Left renal cortex interstitium (tissue), 4 donors: ENCODE measurements around the gene CLDN8. TPM values are rescaled to one million over a fixed set of nuclear protein-coding genes. Genes with fewer than 3 reads are reported as not detected.

ENCODE experiments used
- DNase-seq, 4 donors: peaks; one replicate each; pipeline ENCODE4 v3.0.0-alpha.2; 2013; ENCODE audit warnings: low read depth in 4 of 4, low spot score in 2 of 4, missing footprints in 1 of 4
- polyA plus RNA-seq, 4 donors: library from polyadenylated mRNA; unstranded; fragments of 120-200 nt; gene quantifications; one replicate each; pipeline ENCODE4 v1.2.1, GENCODE V29; 2013; ENCODE audit not compliant: insufficient read length in 4 of 4

The CLDN8 gene
- 100 to 1,000 TPM in 1 of 4 donors, 10 to 100 TPM in 3; 42.1 to 110 (median 60.0) TPM for polyA plus RNA-seq

DNA sequence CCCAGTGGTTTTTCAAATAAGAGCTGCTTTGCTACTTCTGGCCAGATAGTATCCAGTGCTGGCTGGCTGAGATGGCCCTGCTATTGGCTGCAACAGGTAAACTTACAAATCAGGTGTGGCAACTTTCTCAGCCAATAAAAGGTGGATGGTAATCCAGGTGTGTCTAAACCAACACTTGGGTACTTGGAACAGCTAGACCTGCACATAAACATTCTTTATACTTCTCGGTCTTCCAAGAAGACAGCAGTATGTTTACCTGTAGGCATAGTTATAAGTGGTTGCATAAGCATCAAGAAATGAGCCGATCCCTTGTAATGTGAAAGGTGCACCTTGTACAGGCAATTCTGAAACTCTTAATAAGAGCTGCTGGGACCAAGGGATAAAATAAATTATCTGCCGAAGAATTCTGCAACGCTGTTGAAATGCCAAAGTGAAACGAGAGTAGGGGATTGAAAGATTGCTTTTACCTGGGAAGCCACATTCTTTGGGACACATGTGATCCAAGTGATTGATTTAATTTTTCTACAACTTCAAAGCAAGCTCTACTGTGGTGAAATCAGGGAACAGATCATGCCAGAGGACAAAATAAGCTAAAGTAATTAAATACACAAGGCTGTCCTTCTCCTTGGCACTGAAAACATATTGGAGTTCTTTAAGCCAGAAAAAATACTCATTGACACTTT is at the start of gene CLDN8:
TSS of gene CLDN8 (minus strand) at position 57 of the 683 bp plus-strand sequence. CDS start 172 bp downstream, outside the sequence.
- DNase-seq: peak in 1 of 4 donors; percentile 32

GRCh38 chr21:30257773-30258172 is 41.9 kb upstream of the CLDN8 start:
- no peak for DNase-seq

GRCh38 chr21:30256100-30256499 is 40.2 kb upstream of the CLDN8 start:
- no peak for DNase-seq

GRCh38 chr21:30255679-30256078 is 39.8 kb upstream of the CLDN8 start:
- DNase-seq: no peak

- no peak for DNase-seq
Measured at GRCh38 chr21:30251781-30252180, 35.9 kb upstream of the CLDN8 start.

GRCh38 chr21:30249936-30250335 is 34.0 kb upstream of the CLDN8 start:
- DNase-seq: no peak

DNA sequence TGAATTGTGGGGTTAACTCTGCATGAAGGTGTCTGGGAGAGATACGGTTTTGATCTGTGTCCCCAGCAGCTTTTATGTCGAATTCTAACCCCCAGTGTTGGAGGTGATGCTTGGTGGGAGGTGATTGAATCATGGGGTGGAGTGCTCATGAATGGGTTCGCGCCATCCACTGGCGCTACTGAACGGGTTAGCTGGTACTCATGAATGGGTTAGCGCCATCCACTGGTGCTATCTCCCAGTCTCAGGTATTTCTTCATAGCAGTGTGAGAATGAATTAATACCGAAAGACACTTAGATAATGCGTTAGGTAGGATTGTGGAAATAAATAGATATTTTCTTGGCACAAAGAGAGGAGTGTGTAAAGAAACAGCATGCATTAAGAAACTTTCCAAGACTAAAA is 32.9 kb upstream of the CLDN8 start:
- DNase-seq: no peak

DNA sequence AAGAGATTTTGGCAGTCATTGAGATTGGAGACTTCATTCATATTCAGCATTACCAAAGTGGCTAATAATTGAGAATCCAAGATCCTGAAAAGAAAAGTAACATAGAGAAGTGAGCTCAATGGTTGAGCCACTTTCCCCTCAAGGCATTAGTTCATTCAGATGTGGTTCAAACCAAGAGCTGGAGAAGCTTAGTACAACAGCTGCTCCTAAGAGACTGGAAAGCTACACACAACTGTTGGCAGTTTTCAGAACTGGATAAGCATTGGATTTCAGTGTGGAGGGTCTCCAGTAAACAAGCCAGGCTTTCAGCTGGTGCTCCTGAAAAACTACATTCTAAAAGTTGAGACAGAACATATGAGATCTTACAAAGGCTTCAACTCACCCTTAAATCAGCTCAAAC is 29.2 kb upstream of the CLDN8 start:
- no peak for DNase-seq

DNA sequence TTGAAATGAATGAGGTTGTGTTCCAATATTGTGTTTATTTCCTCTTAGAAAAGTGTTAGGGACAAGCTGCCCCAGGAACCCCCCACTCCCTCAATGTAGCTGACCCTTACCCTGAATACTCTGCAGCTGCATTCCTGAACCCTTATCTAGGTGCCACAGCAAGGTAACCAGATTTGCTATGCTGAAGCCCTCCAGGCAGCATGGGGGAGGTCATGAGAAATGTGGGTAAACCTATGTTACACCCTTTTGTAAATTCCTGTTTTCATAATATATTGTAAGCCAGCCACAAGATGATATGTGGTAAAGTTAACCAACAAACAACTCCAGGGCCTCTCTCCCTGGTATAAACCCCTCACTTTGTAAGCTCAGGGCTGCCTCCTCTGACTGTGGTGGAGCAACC is 27.8 kb upstream of the CLDN8 start:
- DNase-seq: no peak

- no peak for DNase-seq
Measured at GRCh38 chr21:30240661-30241060, 24.8 kb upstream of the CLDN8 start.

- no peak for DNase-seq
Measured at GRCh38 chr21:30238168-30238567, 22.3 kb upstream of the CLDN8 start.

- no peak for DNase-seq
Measured at GRCh38 chr21:30234643-30235042, 18.7 kb upstream of the CLDN8 start.

DNA sequence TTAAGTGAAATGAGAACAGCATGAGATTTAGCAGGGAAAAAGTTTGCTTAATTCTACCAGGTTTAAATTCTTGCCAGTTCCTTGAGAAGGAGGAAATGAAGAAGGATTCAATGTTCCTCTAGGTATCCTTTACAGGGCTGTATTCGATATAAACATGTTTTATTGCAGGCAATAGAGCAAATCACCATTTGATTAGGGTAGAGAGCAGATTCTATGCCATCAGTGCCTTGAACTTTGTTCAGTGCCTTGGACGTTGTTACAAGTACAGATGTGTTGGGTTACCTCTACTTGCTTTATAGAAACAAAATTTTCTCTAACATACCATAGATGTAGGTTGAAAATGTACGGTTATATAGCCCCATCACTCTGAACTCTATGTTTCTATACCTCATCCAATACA is 18.2 kb upstream of the CLDN8 start:
- DNase-seq: no peak

DNA sequence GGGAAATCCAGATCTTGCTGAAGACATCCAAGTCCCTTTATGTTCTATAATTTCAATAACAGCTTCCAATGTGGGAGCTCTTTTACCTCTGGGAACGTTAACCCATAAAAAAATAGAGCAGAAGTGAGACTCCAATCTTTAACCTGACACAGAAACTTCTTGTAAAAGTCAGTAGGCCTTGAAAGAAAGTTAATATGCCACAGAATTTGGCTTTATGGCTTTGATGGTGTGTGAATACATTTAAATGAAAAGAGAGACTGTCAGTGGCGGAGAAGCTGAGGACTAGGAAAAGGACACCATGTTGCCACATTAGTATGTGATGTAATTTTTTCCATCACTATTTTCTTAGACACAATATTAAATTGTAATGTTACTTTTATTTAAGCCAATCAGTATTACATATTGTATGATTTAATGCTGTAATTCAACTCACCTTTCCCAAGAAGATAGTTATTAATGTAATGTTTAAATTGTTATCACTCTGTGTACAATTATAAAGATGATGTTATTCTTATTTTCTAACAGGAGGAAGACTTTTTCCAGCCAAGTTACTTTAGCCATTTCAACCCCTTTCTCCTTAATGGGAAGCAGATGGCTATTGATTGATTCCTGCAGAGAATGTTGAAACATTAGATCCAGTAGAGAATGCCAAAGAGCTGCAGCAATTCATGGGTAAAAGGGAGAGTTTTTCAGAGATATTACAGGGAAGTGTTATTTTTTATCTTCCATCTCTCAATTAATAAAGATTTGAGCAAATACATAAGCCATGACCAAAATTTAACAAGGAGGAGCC is 17.5 kb upstream of the CLDN8 start:
- no peak for DNase-seq

GRCh38 chr21:30232011-30232410 is 16.1 kb upstream of the CLDN8 start:
- DNase-seq: no peak

- no peak for DNase-seq
Measured at GRCh38 chr21:30227633-30228404, 11.9 kb upstream of the CLDN8 start.

DNA sequence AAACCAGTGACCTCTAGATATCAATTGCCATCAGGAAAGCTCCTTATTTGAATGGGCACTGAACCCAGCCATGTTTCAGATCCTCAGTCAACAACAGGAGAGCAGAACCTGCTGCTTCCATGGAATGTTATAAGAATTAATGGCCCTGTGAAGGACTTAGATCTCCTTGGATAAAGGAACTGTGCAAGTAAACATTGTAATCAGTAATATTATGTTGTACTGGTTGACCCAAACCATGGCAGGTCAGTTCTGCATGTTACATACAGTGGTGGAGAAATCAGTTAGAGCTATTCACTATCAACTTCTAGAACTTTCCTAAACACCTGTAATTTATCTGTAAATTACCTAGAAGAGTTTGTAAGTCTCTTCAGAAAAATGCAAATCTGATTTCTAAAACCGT is 11.2 kb upstream of the CLDN8 start:
- no peak for DNase-seq

DNA sequence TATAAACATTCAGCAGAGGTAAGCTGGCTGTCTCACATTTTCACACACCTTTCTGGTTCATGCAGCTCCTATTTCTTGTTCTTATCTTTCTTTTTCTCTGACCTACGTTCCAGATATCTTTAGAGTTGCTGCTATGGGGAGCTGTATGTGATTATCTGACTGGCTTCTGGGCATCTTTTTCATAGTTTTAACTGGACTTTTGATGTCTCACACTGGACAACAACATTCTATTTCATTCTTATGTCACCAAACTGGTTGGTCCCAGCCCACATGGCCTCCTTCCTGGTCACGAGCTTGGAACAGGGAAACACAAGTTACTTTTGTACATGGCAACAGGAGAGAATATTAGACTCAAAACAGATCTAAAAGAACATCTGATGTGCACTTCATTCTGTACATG is 7.7 kb upstream of the CLDN8 start:
- DNase-seq: no peak

GRCh38 chr21:30222724-30223123 is 6.8 kb upstream of the CLDN8 start:
- DNase-seq: no peak

DNA sequence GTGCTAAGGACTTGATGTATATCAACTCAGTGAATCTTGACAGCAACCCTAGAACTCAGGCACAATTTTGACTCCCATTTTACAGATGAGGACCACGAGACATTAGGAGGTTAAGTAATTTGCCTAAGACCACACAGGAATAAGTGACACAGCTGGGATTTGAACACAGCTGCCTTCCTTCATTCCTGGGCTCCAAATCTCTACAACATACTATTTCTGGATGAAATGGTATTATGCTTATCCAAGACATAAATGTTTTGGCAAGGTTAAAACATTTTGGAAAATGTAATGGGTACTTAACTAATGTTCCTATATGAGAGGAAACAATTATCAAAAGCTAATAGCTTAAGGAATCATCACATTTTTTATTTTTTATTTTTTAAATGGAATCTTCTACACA is 4.8 kb downstream of the CLDN8 start:
- DNase-seq: no peak

DNA sequence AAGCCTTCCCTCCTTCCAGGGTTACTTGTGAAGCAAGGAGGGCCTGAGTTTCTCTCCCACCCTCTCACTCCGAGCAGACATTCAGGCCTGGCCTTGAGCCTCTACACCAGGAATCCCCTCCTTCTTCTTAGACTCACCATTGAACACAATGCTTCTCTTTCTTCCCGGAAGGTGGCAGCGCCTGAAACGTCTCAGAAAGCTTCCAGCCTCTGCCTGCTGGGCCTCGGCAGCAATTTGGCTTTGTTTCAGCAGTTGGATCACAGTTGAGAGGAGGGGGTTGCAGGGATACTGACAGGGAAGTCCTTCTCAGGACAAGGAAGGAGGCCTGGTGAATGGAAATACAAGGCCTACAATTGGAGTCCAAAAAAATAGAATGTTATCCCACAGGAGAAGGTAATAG is 6.3 kb downstream of the CLDN8 start:
- DNase-seq: no peak

DNA sequence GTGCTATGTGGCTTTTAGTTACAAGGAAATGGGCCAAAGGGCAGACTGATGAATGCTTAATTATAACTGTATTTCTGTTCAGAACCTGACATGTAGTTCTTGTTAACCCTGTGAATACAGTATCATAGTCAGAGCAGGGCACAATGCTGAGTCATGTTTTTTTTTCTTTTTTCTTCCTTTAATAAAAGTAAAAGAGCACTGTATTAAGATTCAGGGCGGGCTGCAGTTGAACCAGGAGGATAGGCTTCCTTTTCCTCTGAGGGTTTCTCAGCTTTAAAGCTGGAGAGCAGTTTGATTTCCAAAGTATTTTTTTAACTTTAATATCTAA is 8.7 kb downstream of the CLDN8 start:
- no peak for DNase-seq
